Right lobe of liver (tissue), 4 donors: ENCODE results near the gene IFIT1B.

ENCODE experiments used
- CTCF ChIP-seq, 4 donors: fragments of 200-600 bp in 3 of 4; fragments of 450-650 bp in 1 of 4; IDR thresholded peaks; one replicate each; pipeline versions ENCODE4 v1.5.1 to v1.8.0; 2016 to 2022; ENCODE audit warnings: antibody characterized with exemption in 4 of 4, mild to moderate bottlenecking in 2 of 4
- POLR2A ChIP-seq: fragments of 450-650 bp; IDR thresholded peaks from one replicate; pipeline ENCODE4 v1.6.1; 2017; ENCODE audit warnings: antibody characterized with exemption, mild to moderate bottlenecking
- donor health status: DM: no; HTN: no; CAD: no.
- donor health status: DM: no; HTN: no; CAD: no.
- donor health status: DM: no; HTN: yes; CAD: no.

- TF ChIP-seq POLR2A: no peak
- no peak for TF ChIP-seq CTCF (IDR thresholded peaks at IDR 0.05)
Observed at GRCh38 chr10:89347701-89348457, 30.0 kb upstream of the IFIT1B start.
